K562 (cell line): Measurements from ENCODE around the gene NEB. TPM values are rescaled to one million over a fixed set of nuclear protein-coding genes. Genes with fewer than 3 reads are reported as not detected.

Source experiments
- CREM ChIP-seq: IDR thresholded peaks from 2 replicates; pipeline ENCODE4 v1.6.1; 2014; ENCODE audit warnings: antibody characterized with exemption, low read depth
- CTCF ChIP-seq, 3 experiments: IDR thresholded peaks in 2 of 3; conservative IDR thresholded peaks in 1 of 3; 2 replicates each; pipeline ENCODE4 v1.5.1; 2011 to 2012; ENCODE audit warnings: low read length in 3 of 3, mild to moderate bottlenecking in 3 of 3, control low read depth in 2 of 3, improper control_type of control experiment in 1 of 3, inconsistent platforms in 1 of 3, low read depth in 1 of 3, mixed read lengths in 1 of 3, moderate library complexity in 1 of 3; ENCODE audit not compliant: insufficient read depth in 2 of 3
- CUX1 ChIP-seq: fragments of 200-800 bp; sonication (Bioruptor generic); IDR thresholded peaks from 2 replicates; pipeline ENCODE4 v1.6.1; 2016; ENCODE audit warnings: missing genetic modification characterization, missing compliant biosample characterization
- GTF3C2 ChIP-seq: IDR thresholded peaks from 3 replicates; pipeline ENCODE4 v1.6.1; 2011; ENCODE audit warnings: borderline replicate concordance, mild to moderate bottlenecking, moderate library complexity; ENCODE audit not compliant: insufficient read length; ENCODE audit errors: extremely low read depth
- HIVEP1 ChIP-seq: fragments of 250-450 bp; sonication (Bioruptor Pico); IDR thresholded peaks from 2 replicates; pipeline ENCODE4 v1.4.0; 2020; ENCODE audit warnings: mild to moderate bottlenecking
- PKNOX1 ChIP-seq: fragments of 450-650 bp; IDR thresholded peaks from 2 replicates; pipeline ENCODE4 v1.6.1; 2016
- POLR2H ChIP-seq: IDR thresholded peaks from 2 replicates; pipeline ENCODE4 v1.6.1; 2016; ENCODE audit warnings: missing genetic modification characterization, low read depth, mild to moderate bottlenecking, control low read depth, missing compliant biosample characterization, moderate library complexity
- ZNF347 ChIP-seq: fragments of 450-650 bp; formaldehyde crosslinking; IDR thresholded peaks from 2 replicates; pipeline ENCODE4 v1.4.0; 2020; ENCODE audit warnings: low read depth, mild to moderate bottlenecking, moderate library complexity
- polyA plus RNA-seq, 8 experiments: library from polyadenylated mRNA; depleted of rRNA in 4 of 8; stranded (reverse) in 5 of 8; unstranded in 3 of 8; fragments of >200 nt; fragmentation: Nextera tagmentation in 2 of 8; fragmentation: Illumina TruSeq in 1 of 8; extraction: Ambion mirVana in 2 of 8; extraction: Trizol in 1 of 8; gene quantifications; 2 replicates each; pipeline versions ENCODE4 v1.2.1 to v1.2.3, GENCODE V29; 2011 to 2014; ENCODE audit warnings: inconsistent platforms in 1 of 8, missing spikeins in 1 of 8
- total RNA-seq, 7 experiments: library from RNA; depleted of rRNA in 6 of 7; stranded (reverse); fragments of >200 nt in 6 of 7; fragmentation: Illumina TruSeq in 2 of 7; extraction: Trizol in 2 of 7; gene quantifications; 2 replicates each; pipeline versions ENCODE4 v1.2.1 to v1.2.3, GENCODE V29; 2011 to 2021; ENCODE audit warnings: low replicate concordance in 1 of 7
- TF ChIP-seq, protein P1 (sequence below): sonication (generic); IDR thresholded peaks from 2 replicates; pipeline ENCODE4 v1.6.1; 2016
- TF ChIP-seq, protein P2 (sequence below): fragments of 450-650 bp; conservative IDR thresholded peaks from 2 replicates; pipeline ENCODE4 v1.6.1; 2016; ENCODE audit warnings: missing genetic modification characterization, low read depth, mild to moderate bottlenecking, control low read depth, missing compliant biosample characterization

NEB gene
- total and polyA plus RNA-seq, 9 of the 15 experiments (the other 6 are each of a cell fraction or from before 2014, with no cell fraction given) = 1.7 to 3.8 (median 2.9) TPM

- TF ChIP-seq PKNOX1 (0 out of 2 replicates have a peak, but pooled peaks have one; percentile 27), GTF3C2 (no peak), CUX1 (CRISPR knock-in tag) (no peak), CTCF (IDR thresholded peaks at IDR 0.05 in 2 of 3, conservative IDR thresholded peaks at IDR 0.05 in 1 of 3; ENCODE audit: insufficient read depth in 2 of 3, low read depth in 1 of 3, low read length in 3 of 3) (peak in 1 of 3 experiments; percentile 16; a peak in 1 of 6 replicates), HIVEP1 (CRISPR knock-in tag) (no peak), ZNF347 (CRISPR knock-in tag) (no peak), POLR2H (tag) (no peak), CREM (peak; percentile 16; the same call in 1 of the 2 replicates)
- TF ChIP-seq, protein P1, sequence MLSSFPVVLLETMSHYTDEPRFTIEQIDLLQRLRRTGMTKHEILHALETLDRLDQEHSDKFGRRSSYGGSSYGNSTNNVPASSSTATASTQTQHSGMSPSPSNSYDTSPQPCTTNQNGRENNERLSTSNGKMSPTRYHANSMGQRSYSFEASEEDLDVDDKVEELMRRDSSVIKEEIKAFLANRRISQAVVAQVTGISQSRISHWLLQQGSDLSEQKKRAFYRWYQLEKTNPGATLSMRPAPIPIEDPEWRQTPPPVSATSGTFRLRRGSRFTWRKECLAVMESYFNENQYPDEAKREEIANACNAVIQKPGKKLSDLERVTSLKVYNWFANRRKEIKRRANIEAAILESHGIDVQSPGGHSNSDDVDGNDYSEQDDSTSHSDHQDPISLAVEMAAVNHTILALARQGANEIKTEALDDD = no peak
- TF ChIP-seq, protein P2, sequence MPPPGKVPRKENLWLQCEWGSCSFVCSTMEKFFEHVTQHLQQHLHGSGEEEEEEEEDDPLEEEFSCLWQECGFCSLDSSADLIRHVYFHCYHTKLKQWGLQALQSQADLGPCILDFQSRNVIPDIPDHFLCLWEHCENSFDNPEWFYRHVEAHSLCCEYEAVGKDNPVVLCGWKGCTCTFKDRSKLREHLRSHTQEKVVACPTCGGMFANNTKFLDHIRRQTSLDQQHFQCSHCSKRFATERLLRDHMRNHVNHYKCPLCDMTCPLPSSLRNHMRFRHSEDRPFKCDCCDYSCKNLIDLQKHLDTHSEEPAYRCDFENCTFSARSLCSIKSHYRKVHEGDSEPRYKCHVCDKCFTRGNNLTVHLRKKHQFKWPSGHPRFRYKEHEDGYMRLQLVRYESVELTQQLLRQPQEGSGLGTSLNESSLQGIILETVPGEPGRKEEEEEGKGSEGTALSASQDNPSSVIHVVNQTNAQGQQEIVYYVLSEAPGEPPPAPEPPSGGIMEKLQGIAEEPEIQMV (tag) = no peak
These were observed 32.3 kb upstream of the NEB start (continued) for GRCh38 chr2:151766437-151767153.
